Epithelial cell of proximal tubule (primary cell): ENCODE results near the gene C17orf107. TPM values are rescaled to one million over a fixed set of nuclear protein-coding genes. Genes with fewer than 3 reads are reported as not detected.
"Not testable (repeated sequence)": the region's sequence is repeated elsewhere in the genome, so short reads cannot be mapped to it uniquely, and the experiment has no call there.

Experiments
- DNase-seq: peaks from one replicate; pipeline ENCODE4 v3.0.0-alpha.2; 2011; ENCODE audit warnings: low read depth
- H3K4me3 ChIP-seq: 2 replicates; pipeline ENCODE4 v1.5.1; 2011; ENCODE audit warnings: low read depth, mild to moderate bottlenecking, low read length
- total RNA-seq: library from RNA; depleted of rRNA; stranded (reverse); fragments of >200 nt; gene quantifications from 2 replicates; pipeline ENCODE4 v1.2.3, GENCODE V29; 2015
- TF ChIP-seq, protein P1 (sequence below): conservative IDR thresholded peaks from 2 replicates; pipeline ENCODE4 v1.5.1; 2012; ENCODE audit warnings: low read depth, mild to moderate bottlenecking, low read length

The C17orf107 gene
- total RNA-seq, 1 donor from 2014 or later = 1.3 TPM

DNA sequence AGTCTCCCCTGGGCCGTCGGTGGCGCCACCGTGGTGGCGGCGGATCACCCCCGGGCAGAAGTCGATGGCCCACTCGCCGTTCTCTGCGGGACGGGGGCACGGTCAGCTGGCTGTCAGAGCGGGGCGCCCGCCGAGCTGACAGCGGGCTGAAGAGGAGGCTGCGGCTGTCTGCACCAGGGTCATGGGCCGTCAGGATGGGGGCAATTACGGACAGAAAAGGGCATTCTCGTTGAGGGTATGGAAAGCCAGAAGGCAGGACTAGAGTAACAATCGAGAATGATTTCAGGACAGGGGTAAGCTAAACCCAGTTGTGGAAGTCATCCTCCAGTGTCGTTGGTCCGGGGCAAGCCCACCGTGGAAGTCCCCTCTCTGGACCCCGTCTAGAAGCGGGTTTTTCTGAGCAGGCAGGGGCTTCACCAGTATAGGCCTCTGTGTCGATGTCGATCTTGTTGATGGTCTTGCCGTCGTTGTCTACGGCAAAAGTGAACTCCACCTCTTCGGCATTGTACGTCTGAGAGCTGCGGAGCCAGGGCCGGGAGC, 1.8 kb downstream of the C17orf107 start:
- H3K4me3 ChIP-seq = no peak overlapping the region
- TF ChIP-seq, protein P1, sequence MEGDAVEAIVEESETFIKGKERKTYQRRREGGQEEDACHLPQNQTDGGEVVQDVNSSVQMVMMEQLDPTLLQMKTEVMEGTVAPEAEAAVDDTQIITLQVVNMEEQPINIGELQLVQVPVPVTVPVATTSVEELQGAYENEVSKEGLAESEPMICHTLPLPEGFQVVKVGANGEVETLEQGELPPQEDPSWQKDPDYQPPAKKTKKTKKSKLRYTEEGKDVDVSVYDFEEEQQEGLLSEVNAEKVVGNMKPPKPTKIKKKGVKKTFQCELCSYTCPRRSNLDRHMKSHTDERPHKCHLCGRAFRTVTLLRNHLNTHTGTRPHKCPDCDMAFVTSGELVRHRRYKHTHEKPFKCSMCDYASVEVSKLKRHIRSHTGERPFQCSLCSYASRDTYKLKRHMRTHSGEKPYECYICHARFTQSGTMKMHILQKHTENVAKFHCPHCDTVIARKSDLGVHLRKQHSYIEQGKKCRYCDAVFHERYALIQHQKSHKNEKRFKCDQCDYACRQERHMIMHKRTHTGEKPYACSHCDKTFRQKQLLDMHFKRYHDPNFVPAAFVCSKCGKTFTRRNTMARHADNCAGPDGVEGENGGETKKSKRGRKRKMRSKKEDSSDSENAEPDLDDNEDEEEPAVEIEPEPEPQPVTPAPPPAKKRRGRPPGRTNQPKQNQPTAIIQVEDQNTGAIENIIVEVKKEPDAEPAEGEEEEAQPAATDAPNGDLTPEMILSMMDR = no peak
- no peak for DNase-seq

DNA sequence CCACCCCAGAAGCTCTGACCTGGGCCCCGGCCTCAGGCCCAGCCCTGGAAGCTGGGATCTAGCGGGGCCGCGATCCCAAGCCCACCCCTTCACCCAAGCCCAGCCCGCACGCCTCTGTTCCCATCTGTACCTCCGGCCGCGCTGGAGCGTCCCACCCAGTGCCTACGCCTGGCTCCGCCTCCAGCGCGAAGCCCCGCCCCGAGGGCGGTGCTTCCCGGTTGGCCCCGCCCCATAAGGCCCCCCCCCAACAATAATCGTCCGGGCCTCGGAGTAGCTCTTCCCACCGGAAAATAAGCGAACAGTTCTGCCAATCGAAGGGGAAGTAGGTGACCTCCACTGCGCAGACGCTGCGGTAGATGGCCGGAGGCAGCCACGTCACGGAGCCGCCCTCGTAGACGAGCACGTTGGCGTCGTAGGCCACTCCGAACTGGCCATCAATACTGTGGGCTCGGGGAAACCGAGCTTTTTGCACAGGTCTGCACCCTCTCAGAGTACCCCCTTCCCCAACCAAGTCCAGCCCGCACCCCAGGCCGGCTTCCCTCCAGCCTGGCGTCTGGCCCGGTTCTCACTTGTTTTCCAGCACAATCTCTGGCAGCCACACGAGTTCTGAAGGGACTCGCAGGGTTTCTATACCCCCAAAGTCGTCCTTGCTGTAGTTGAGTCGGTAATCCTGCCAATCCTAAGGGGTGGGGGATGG, 2.5 kb downstream of the C17orf107 start:
- TF ChIP-seq, protein P1 = no peak
- H3K4me3 ChIP-seq = no peak overlapping the region
- DNase-seq = no peak

DNA sequence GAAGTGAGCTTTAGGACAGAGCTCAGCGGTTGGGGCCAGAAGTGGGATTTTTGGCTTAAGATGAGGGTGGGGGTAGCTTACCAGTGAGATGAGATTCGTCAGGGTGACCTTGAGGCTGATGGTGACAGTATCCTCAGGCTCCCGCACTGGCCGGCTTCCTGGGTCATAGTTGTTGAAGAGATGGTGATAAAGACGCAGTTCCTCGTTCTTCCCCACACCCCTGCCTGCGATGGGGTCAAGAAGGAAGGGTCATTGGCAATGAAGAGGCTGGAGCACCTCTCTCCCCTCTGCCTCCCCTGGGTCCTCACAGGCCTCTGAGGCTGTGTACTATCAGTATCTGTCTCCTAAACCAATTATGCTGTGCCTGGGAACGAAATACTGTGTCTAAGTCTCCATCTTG, 3.2 kb downstream of the C17orf107 start:
- TF ChIP-seq, protein P1 = no peak
- H3K4me3 ChIP-seq = no peak overlapping the region
- no peak for DNase-seq

DNA sequence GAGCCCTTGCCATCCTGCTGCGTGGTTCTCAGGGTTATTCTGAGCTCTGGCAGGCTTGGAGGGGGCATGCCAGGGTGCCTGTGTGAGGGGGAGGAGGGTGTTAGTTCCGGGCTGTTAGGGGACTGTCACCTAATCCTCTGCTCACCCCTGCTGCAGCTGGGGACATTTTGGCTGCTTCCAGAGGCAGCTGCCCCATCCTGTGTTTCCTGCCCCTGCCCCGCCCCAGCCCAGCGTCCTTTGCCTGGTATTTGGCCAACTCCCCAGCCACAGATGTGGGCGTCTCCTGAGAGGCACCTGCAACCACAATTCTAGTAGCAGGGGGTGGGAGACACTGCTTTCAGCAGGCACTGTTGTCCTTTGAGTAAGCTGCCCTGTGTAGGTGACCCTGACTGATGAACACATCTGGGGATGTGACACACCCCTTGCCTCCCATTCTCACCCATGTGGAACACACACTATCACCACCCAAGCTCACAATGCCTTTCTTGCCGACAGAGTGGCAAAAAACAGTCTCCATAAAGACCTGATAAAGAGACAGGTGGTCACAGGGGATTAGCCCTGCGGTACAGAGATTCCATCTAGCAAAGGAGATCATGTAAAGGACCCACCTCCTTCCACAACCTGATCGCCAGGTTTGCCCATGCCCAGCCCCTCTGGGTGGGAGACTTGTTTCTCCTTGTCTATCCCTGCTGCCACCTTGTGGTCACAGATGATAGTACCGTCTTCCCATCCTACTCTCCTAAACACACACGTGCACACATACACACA, 3.9 kb downstream of the C17orf107 start, which contains the start of gene CHRNE:
Gene CHRNE, minus strand, starts transcription at position 48 of the 768 bp plus-strand sequence. Its CDS starts 35 bp downstream, at position 13.
- TF ChIP-seq, protein P1 = peak; percentile 78
- DNase-seq = no peak
- no peak within 1 kb of the TSS for H3K4me3 ChIP-seq

DNA sequence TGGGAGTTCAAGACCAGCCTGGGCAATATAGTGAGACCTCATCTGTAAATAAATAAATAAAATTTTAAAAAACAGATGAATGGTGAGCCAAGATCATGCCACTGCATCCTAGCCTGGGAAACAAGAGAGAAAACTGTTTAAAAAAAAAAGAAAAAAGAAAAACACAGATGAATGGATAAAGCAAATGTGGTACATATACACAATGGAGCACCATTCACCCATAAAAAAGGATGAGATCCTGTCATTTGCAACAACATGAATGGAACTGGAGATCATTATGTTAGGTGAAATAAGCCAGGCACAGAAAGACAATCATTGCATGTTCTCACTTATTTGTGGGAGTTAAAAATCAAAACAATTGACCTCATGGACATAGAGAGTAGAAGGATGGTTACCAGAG, 7.3 kb downstream of the C17orf107 start:
- H3K4me3 ChIP-seq, DNase-seq: not testable (repeated sequence)

DNA sequence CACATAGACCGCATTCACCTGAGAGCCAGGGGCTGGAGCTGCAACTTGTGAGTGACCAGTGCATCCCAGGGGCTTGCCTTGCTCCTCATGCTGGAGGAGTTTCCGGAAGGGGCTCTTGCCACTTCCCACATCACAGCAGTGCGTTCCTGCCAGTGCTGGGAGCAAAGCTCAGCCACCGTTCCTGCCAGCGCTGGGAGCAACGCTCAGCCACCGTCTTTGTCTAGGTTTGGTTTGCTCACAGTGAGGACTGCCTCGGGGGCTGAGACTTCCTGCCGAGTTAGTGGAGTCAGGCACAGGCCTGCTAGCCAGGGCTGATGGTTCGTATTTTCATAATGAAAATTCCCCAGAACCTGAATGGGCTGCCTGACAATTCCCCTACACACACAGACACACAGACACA, 9.0 kb downstream of the C17orf107 start:
- TF ChIP-seq, protein P1 = no peak
- H3K4me3 ChIP-seq = no peak overlapping the region
- no peak for DNase-seq

DNA sequence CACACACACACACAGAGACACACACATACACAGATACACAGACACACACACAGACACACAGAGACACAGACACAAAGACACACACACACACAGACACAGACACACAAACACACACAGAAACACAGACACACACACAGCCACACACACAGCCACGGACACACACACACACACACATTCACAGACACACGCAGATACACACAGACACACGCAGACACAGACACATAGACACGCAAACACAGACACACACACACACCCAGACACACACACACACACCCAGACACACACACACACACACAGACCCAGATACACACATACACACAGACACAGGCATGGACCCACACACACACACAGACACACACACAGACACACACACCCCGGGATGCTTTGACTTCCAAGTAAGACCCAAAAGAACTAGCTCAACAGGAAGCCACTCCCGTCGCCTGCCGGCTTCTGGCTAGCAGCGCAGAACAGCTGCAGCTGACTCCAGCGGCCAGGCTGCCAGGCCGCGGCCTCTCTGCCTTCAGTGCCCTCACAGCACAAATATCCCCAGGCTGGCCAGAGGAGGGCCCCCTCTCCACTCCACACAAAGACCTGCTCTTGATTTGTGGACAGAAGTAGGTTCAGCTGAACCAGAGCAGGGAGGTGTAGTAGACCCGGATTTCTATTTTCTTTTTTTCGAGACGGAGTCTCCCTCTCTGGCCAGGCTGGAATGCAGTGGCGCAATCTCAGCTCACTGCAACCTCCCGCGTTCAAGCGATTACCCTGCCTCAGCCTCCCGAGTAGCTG, 9.6 kb downstream of the C17orf107 start:
- H3K4me3 ChIP-seq = no peak overlapping the region
- TF ChIP-seq, protein P1 = peak; percentile 80
- peak; percentile 81 for DNase-seq
